ENCODE data around the gene KRTAP10-1. TPM values are rescaled to one million over a fixed set of nuclear protein-coding genes. Genes with fewer than 3 reads are reported as not detected.

KRTAP10-1 gene
- total and polyA plus RNA-seq, 2 donors from 2014 or later = not detected

GRCh38 chr21:44531606-44532564, 8.1 kb downstream of the KRTAP10-1 start:
- Histone ChIP-seq H3K36me3 (ENCODE audit: control insufficient read depth in 2 of 3, insufficient read depth in 3 of 3, low read length in 3 of 3) (no peaks in the 10 kb centered on the region), H3K9me3 (ENCODE audit: control insufficient read depth in 2 of 3, insufficient read depth in 1 of 3, low read length in 3 of 3) (no peaks in the 10 kb centered on the region), H3K4me3 (ENCODE audit: low read length in 3 of 3) (no peak overlapping the region), H3K27ac (ENCODE audit: low read depth in 2 of 2, low read length in 2 of 2) (no peak overlapping the region), H3K27me3 (ENCODE audit: control insufficient read depth, insufficient read depth, low read length) (no peaks in the 10 kb centered on the region), H3K4me1 (ENCODE audit: control insufficient read depth in 2 of 3, insufficient read depth in 2 of 3, low read depth in 1 of 3, low read length in 3 of 3) (no peaks in the 10 kb centered on the region), H3K9ac (ENCODE audit: low read length in 3 of 3) (no peak overlapping the region)
- intact Hi-C loops (cut with DNase I) = no loop called here
- DNase-seq = peak in 3 of 5 donors; percentile 30 to 66 (median 43)
- FAIRE-seq = no peak
- no peak for TF ChIP-seq CTCF (IDR thresholded peaks at IDR 0.05; ENCODE audit: borderline replicate concordance, extremely low read depth, insufficient read depth)

GRCh38 chr21:44530903-44531605, 8.9 kb downstream of the KRTAP10-1 start:
- intact Hi-C loops (cut with DNase I) = no loop called here
- FAIRE-seq = no peak
- Histone ChIP-seq H3K27me3 (ENCODE audit: control insufficient read depth, insufficient read depth, low read length) (no peaks in the 10 kb centered on the region), H3K27ac (ENCODE audit: low read depth in 2 of 2, low read length in 2 of 2) (no peak overlapping the region), H3K4me1 (ENCODE audit: control insufficient read depth in 2 of 3, insufficient read depth in 2 of 3, low read depth in 1 of 3, low read length in 3 of 3) (no peaks in the 10 kb centered on the region), H3K9ac (ENCODE audit: low read length in 3 of 3) (no peak overlapping the region), H3K36me3 (ENCODE audit: control insufficient read depth in 2 of 3, insufficient read depth in 3 of 3, low read length in 3 of 3) (no peaks in the 10 kb centered on the region), H3K9me3 (ENCODE audit: control insufficient read depth in 2 of 3, insufficient read depth in 1 of 3, low read length in 3 of 3) (no peaks in the 10 kb centered on the region), H3K4me3 (ENCODE audit: low read length in 3 of 3) (no peak overlapping the region)
- TF ChIP-seq CTCF (IDR thresholded peaks at IDR 0.05; ENCODE audit: borderline replicate concordance, extremely low read depth, insufficient read depth) = no peak
- peak in 1 of 5 donors; percentile 56 for DNase-seq

GRCh38 chr21:44530221-44530902, 9.6 kb downstream of the KRTAP10-1 start:
- intact Hi-C loops (cut with DNase I) = no loop called here
- H3K4me3 ChIP-seq (ENCODE audit: low read length in 3 of 3) = no peak overlapping the region
- H3K27me3 ChIP-seq (ENCODE audit: control insufficient read depth, insufficient read depth, low read length) = no peaks in the 10 kb centered on the region
- H3K27ac ChIP-seq (ENCODE audit: low read depth in 2 of 2, low read length in 2 of 2) = no peak overlapping the region
- no peak for DNase-seq
- no peaks in the 10 kb centered on the region for H3K36me3 ChIP-seq (ENCODE audit: control insufficient read depth in 2 of 3, insufficient read depth in 3 of 3, low read length in 3 of 3)
- FAIRE-seq = no peak
- no peaks in the 10 kb centered on the region for H3K4me1 ChIP-seq (ENCODE audit: control insufficient read depth in 2 of 3, insufficient read depth in 2 of 3, low read depth in 1 of 3, low read length in 3 of 3)
- H3K9ac ChIP-seq (ENCODE audit: low read length in 3 of 3) = no peak overlapping the region
- no peak for TF ChIP-seq CTCF (IDR thresholded peaks at IDR 0.05; ENCODE audit: borderline replicate concordance, extremely low read depth, insufficient read depth)
- H3K9me3 ChIP-seq (ENCODE audit: control insufficient read depth in 2 of 3, insufficient read depth in 1 of 3, low read length in 3 of 3) = no peaks in the 10 kb centered on the region

All from kidney (tissue), 14 donors.